A549 (cell line): ENCODE data around the gene KDM6A. TPM values are rescaled to one million over a fixed set of nuclear protein-coding genes. Genes with fewer than 3 reads are reported as not detected.

ENCODE experiments used
- ATAC-seq, 2 experiments: fragments of 200-7000 bp in 1 of 2; fragments of >200 bp in 1 of 2; cut with Nextera tagmentation in 1 of 2; cut with Tn5 transposase in 1 of 2; 3 replicates each; pipeline versions ENCODE4 v1.8.0 to v1.9.1; 2018 to 2020; ENCODE audit warnings: mild to moderate bottlenecking in 1 of 2, moderate library complexity in 1 of 2
- CTCF ChIA-PET: fragments of 300-600 bp; sonication (Branson Sonifier 250); formaldehyde crosslinking; extraction: SDS; loops from one replicate; lab custom pipeline; 2021; ENCODE audit warnings: antibody characterized with exemption, inconsistent platforms; lab: Yijun Ruan, JAX
- POLR2A ChIA-PET: fragments of 350-600 bp; formaldehyde crosslinking; extraction: SDS; loops from one replicate; lab custom pipeline; 2021; ENCODE audit warnings: antibody characterized with exemption, inconsistent platforms; lab: Yijun Ruan, JAX
- DNase-seq, 2 experiments: peaks; one replicate each; pipeline versions ENCODE4 v3.0.0 to v3.0.0-alpha.2; 2011 to 2016; ENCODE audit warnings: low read depth in 1 of 2, low spot score in 1 of 2
- FAIRE-seq: peaks from 2 replicates; lab custom pipeline; 2011; peaks lifted over from hg19 to GRCh38; lab: Jason Lieb, UNC
- H3K27ac ChIP-seq, 2 experiments: fragments of >200 bp; sonication (Bioruptor Twin); formaldehyde crosslinking; 3 replicates each; pipeline ENCODE4 v1.5.1; 2016 to 2017
- H3K4me1 ChIP-seq: fragments of >200 bp; sonication (Bioruptor Twin); formaldehyde crosslinking; 3 replicates; pipeline ENCODE4 v1.6.1; 2016
- H3K4me2 ChIP-seq: fragments of >200 bp; sonication (Bioruptor Twin); formaldehyde crosslinking; 3 replicates; pipeline ENCODE4 v1.6.1; 2016
- H3K4me3 ChIP-seq: fragments of >200 bp; sonication (Bioruptor Twin); formaldehyde crosslinking; 3 replicates; pipeline ENCODE4 v1.5.1; 2016
- H3K9me3 ChIP-seq: fragments of >200 bp; sonication (Bioruptor Twin); formaldehyde crosslinking; 3 replicates; pipeline ENCODE4 v1.6.1; 2016
- BCL3 ChIP-seq: fragments of >200 bp; sonication (Bioruptor Twin); formaldehyde crosslinking; IDR thresholded peaks from 3 replicates; pipeline ENCODE4 v1.6.1; 2016
- CHD2 ChIP-seq: fragments of 150-350 bp; IDR thresholded peaks from 2 replicates; pipeline ENCODE4 v1.6.1; 2014; ENCODE audit warnings: low read length; ENCODE audit not compliant: partially characterized antibody
- CHD4 ChIP-seq: fragments of 200-600 bp; sonication (generic); IDR thresholded peaks from 2 replicates; pipeline ENCODE4 v1.6.1; 2016; ENCODE audit warnings: antibody characterized with exemption, mild to moderate bottlenecking, borderline replicate concordance
- CTCF ChIP-seq: fragments of >200 bp; sonication (Bioruptor Twin); formaldehyde crosslinking; IDR thresholded peaks from 3 replicates; pipeline ENCODE4 v1.5.1; 2016
- EHMT2 ChIP-seq: fragments of 200-600 bp; sonication (generic); IDR thresholded peaks from 2 replicates; pipeline ENCODE4 v1.6.1; 2016; ENCODE audit warnings: antibody characterized with exemption, low read depth, mild to moderate bottlenecking, moderate library complexity
- ELK1 ChIP-seq: fragments of 150-350 bp; IDR thresholded peaks from 2 replicates; pipeline ENCODE4 v1.6.1; 2014; ENCODE audit warnings: low read depth, mild to moderate bottlenecking, low read length
- EP300 ChIP-seq, 2 experiments: fragments of >200 bp; sonication (Bioruptor Twin); formaldehyde crosslinking; IDR thresholded peaks; 2 replicates in 1 of 2; 3 replicates in 1 of 2; pipeline ENCODE4 v1.6.1; 2016 to 2017
- ESRRA ChIP-seq: fragments of 150-350 bp; IDR thresholded peaks from 2 replicates; pipeline ENCODE4 v1.6.1; 2014; ENCODE audit warnings: mild to moderate bottlenecking, low read length, borderline replicate concordance
- HES2 ChIP-seq: fragments of >200 bp; sonication (Bioruptor Twin); formaldehyde crosslinking; IDR thresholded peaks from 2 replicates; pipeline ENCODE4 v1.6.1; 2016
- HOXB5 ChIP-seq: fragments of 250-450 bp; sonication (Bioruptor Pico); IDR thresholded peaks from 2 replicates; pipeline ENCODE4 v1.5.0; 2020; ENCODE audit warnings: mild to moderate bottlenecking, moderate library complexity
- JUN ChIP-seq, 2 experiments: fragments of >200 bp; sonication (Bioruptor Twin); formaldehyde crosslinking; IDR thresholded peaks; 2 replicates in 1 of 2; 3 replicates in 1 of 2; pipeline ENCODE4 v1.6.1; 2016 to 2017
- KDM1A ChIP-seq: fragments of 200-600 bp; sonication (generic); IDR thresholded peaks from 2 replicates; pipeline ENCODE4 v1.6.1; 2016; ENCODE audit warnings: low read depth, mild to moderate bottlenecking
- MYC ChIP-seq: IDR thresholded peaks from 2 replicates; pipeline ENCODE4 v1.6.1; 2012; ENCODE audit warnings: mild to moderate bottlenecking, inconsistent platforms, low read length, improper control_type of control experiment, borderline replicate concordance
- PHF8 ChIP-seq: fragments of 200-600 bp; sonication (generic); IDR thresholded peaks from 2 replicates; pipeline ENCODE4 v1.6.1; 2016; ENCODE audit warnings: low read depth, mild to moderate bottlenecking, antibody characterized with exemption, moderate library complexity, borderline replicate concordance
- RAD21 ChIP-seq, 2 experiments: fragments of >200 bp in 1 of 2; sonication (Bioruptor Twin) in 1 of 2; formaldehyde crosslinking in 1 of 2; IDR thresholded peaks in 1 of 2; conservative IDR thresholded peaks in 1 of 2; 2 replicates in 1 of 2; 3 replicates in 1 of 2; pipeline ENCODE4 v1.6.1; 2012 to 2018; ENCODE audit warnings: inconsistent platforms in 1 of 2
- RCOR1 ChIP-seq: fragments of 150-350 bp; IDR thresholded peaks from 2 replicates; pipeline ENCODE4 v1.6.1; 2014; ENCODE audit warnings: antibody characterized with exemption, low read length, low read depth
- TFCP2L1 ChIP-seq: fragments of 250-450 bp; sonication (Bioruptor Pico); IDR thresholded peaks from 2 replicates; pipeline ENCODE4 v1.5.0; 2021; ENCODE audit warnings: mild to moderate bottlenecking
- TP53 ChIP-seq: fragments of 250-450 bp; sonication (Bioruptor Pico); IDR thresholded peaks from 2 replicates; pipeline ENCODE4 v1.5.0; 2021; ENCODE audit warnings: mild to moderate bottlenecking, moderate library complexity
- USF2 ChIP-seq: fragments of 450-650 bp; IDR thresholded peaks from 2 replicates; pipeline ENCODE4 v1.6.1; 2014; ENCODE audit warnings: antibody characterized with exemption
- ZC3H11A ChIP-seq: fragments of 450-650 bp; IDR thresholded peaks from 2 replicates; pipeline ENCODE4 v1.6.1; 2014; ENCODE audit warnings: antibody characterized with exemption, mild to moderate bottlenecking
- ZFP36 ChIP-seq: fragments of 450-650 bp; IDR thresholded peaks from 2 replicates; pipeline ENCODE4 v1.6.1; 2014; ENCODE audit warnings: borderline replicate concordance; ENCODE audit not compliant: partially characterized antibody
- ZNF302 ChIP-seq: fragments of 250-450 bp; sonication (Bioruptor Pico); IDR thresholded peaks from 2 replicates; pipeline ENCODE4 v1.9.0; 2021; ENCODE audit warnings: inconsistent platforms, mild to moderate bottlenecking, moderate library complexity
- WGBS: methylation state at CpG from one replicate; pipeline ENCODE4 v1.1.6; 2017; ENCODE audit errors: missing lambda C conversion rate; 5-methylcytosine and 5-hydroxymethylcytosine counted together
- polyA plus RNA-seq, 4 experiments: library from polyadenylated mRNA; depleted of rRNA in 3 of 4; stranded (reverse); fragments of >200 nt; fragmentation: RNase III in 1 of 4; extraction: RNeasy Plus Mini Kit Qiagen cat#74134 plus additional on column Dnase treatment in 1 of 4; gene quantifications; 2 replicates in 3 of 4; 3 replicates in 1 of 4; pipeline ENCODE4 v1.2.3, GENCODE V29; 2011 to 2017

Gene KDM6A
- polyA plus RNA-seq, 2 of the 4 experiments (the other 2 are of a cell fraction) = 9.3 to 18.4 TPM

- Histone ChIP-seq H3K27ac (no peak overlapping the region), H3K4me1 (peaks cover 16% of the 10 kb centered on the region), H3K9me3 (no peaks in the 10 kb centered on the region), H3K4me3 (no peak overlapping the region), H3K4me2 (no peak overlapping the region)
- ChIA-PET POLR2A (no interaction called here), CTCF (no interaction called here)
- 100% methylated on average over 2 of the region's 2 CpGs for WGBS
- FAIRE-seq (no peak), DNase-seq (no peak)
- TF ChIP-seq RAD21 (conservative IDR thresholded peaks at IDR 0.05 in 1 of 2, IDR thresholded peaks at IDR 0.05 in 1 of 2) (no peak), BCL3 (no peak), ZNF302 (no peak), ESRRA (no peak)
- TF ChIP-seq, all 56 proteins: peak for 0
- no peak for ATAC-seq
Observed at GRCh38 chrX:44957848-44958247, 84.9 kb downstream of the KDM6A start.

- no peak for TF ChIP-seq HES2
- no peaks in the 10 kb centered on the region for H3K9me3 ChIP-seq
- H3K4me3 ChIP-seq = no peak overlapping the region
- ATAC-seq = no peak
- POLR2A ChIA-PET = no interaction called here
- H3K4me1 ChIP-seq = peaks cover 15% of the 10 kb centered on the region
- CTCF ChIA-PET = no interaction called here
- no peak overlapping the region for H3K4me2 ChIP-seq
- 81% methylated on average over 1 of the region's 1 CpG for WGBS
- DNase-seq = no peak
- no peak overlapping the region for H3K27ac ChIP-seq
- no peak for FAIRE-seq
Observed at GRCh38 chrX:44958480-44958879, 85.5 kb downstream of the KDM6A start.

GRCh38 chrX:44961817-44962607 lies 89.0 kb downstream of the KDM6A start:
- POLR2A ChIA-PET = no interaction called here
- H3K27ac ChIP-seq = no peak overlapping the region
- H3K9me3 ChIP-seq = no peaks in the 10 kb centered on the region
- FAIRE-seq (no peak), DNase-seq (no peak), ATAC-seq (no peak)
- 95% methylated on average over 6 of the region's 6 CpGs for WGBS
- CTCF ChIA-PET = no interaction called here
- no peak overlapping the region for H3K4me2 ChIP-seq
- TF ChIP-seq USF2 (no peak), EHMT2 (no peak), ZC3H11A (no peak), EP300 (IDR thresholded peaks at IDR 0.05) (no peak), KDM1A (no peak), RCOR1 (no peak), ELK1 (no peak), TP53 (CRISPR knock-in tag) (no peak), HES2 (no peak), RAD21 (conservative IDR thresholded peaks at IDR 0.05 in 1 of 2, IDR thresholded peaks at IDR 0.05 in 1 of 2) (no peak), MYC (no peak), ZNF302 (no peak), CHD4 (no peak), HOXB5 (CRISPR knock-in tag) (no peak), JUN (IDR thresholded peaks at IDR 0.05) (no peak), PHF8 (no peak), TFCP2L1 (no peak), CTCF (no peak), CHD2 (no peak), ZFP36 (no peak)
- H3K4me3 ChIP-seq = no peak overlapping the region
- no peaks in the 10 kb centered on the region for H3K4me1 ChIP-seq
